ENCODE results near the gene F11.
"Not testable (repeated sequence)": the region's sequence is repeated elsewhere in the genome, so short reads cannot be mapped to it uniquely, and the experiment has no call there.

The F11 gene

GRCh38 chr4:186318481-186318880 is 52.5 kb downstream of the F11 start:
- no peak overlapping the region for H3K27ac ChIP-seq (ENCODE audit: low read depth, low read length)
- no peaks in the 10 kb centered on the region for H4K20me1 ChIP-seq (ENCODE audit: control insufficient read depth, insufficient read depth, low read depth, low read length)
- TF ChIP-seq CTCF (IDR thresholded peaks at IDR 0.05; ENCODE audit: low read depth, low read length, poor library complexity, severe bottlenecking) (no peak), EZH2phosphoT487 (IDR thresholded peaks at IDR 0.05; ENCODE audit: borderline replicate concordance, low read length) (no peak)
- no peak overlapping the region for H3K4me2 ChIP-seq (ENCODE audit: low read length)
- no peaks in the 10 kb centered on the region for H3K4me1 ChIP-seq (ENCODE audit: control insufficient read depth, low read length)
- no peaks in the 10 kb centered on the region for H3K79me2 ChIP-seq (ENCODE audit: control insufficient read depth, low read length)
- no peaks in the 10 kb centered on the region for H3F3A ChIP-seq (ENCODE audit: control insufficient read depth, insufficient read depth)
- H3K9me2 ChIP-seq (replicated peaks; ENCODE audit: control insufficient read depth, low read length) = no peaks in the 10 kb centered on the region
- no peaks in the 10 kb centered on the region for H3K9me3 ChIP-seq (ENCODE audit: control insufficient read depth, insufficient read depth, low read length)
- H3K36me3 ChIP-seq (ENCODE audit: control insufficient read depth, low read length) = no peaks in the 10 kb centered on the region
- H3K27me3 ChIP-seq (ENCODE audit: control insufficient read depth, low read length) = no peaks in the 10 kb centered on the region
- no peak overlapping the region for H3K4me3 ChIP-seq (ENCODE audit: low read length)

GRCh38 chr4:186324660-186325059 is 58.7 kb downstream of the F11 start:
- H3F3A ChIP-seq (ENCODE audit: control insufficient read depth, insufficient read depth); H3K9me3 ChIP-seq (ENCODE audit: control insufficient read depth, insufficient read depth, low read length); H3K27ac ChIP-seq (ENCODE audit: low read depth, low read length); H3K9me2 ChIP-seq (replicated peaks; ENCODE audit: control insufficient read depth, low read length); H3K4me3 ChIP-seq (ENCODE audit: low read length); H3K79me2 ChIP-seq (ENCODE audit: control insufficient read depth, low read length); H3K27me3 ChIP-seq (ENCODE audit: control insufficient read depth, low read length); H4K20me1 ChIP-seq (ENCODE audit: control insufficient read depth, insufficient read depth, low read depth, low read length); H3K4me2 ChIP-seq (ENCODE audit: low read length); H3K4me1 ChIP-seq (ENCODE audit: control insufficient read depth, low read length); H3K36me3 ChIP-seq (ENCODE audit: control insufficient read depth, low read length): not testable (repeated sequence)

DNA sequence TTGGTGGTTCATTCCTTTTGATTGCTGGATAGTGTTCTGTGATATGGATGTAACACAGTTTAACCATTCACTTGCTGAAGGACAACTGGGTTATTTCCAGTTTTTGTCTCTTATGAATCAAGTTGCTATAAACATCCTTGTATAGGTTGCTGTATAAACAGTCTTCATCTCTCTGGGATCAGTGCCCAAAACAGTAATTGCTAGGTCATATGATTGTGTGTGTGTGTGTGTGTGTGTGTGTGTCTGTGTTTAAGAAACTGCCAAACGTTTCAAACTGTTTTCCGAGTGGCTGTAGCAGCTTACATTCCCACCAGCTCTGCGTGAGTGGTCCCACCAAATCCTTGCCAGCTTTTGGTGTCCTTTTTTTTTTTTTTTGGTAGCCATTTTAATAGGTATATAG is 60.4 kb downstream of the F11 start:
- no peak overlapping the region for H3K4me3 ChIP-seq (ENCODE audit: low read length)
- no peaks in the 10 kb centered on the region for H3K27me3 ChIP-seq (ENCODE audit: control insufficient read depth, low read length)
- no peak overlapping the region for H3K27ac ChIP-seq (ENCODE audit: low read depth, low read length)
- no peaks in the 10 kb centered on the region for H4K20me1 ChIP-seq (ENCODE audit: control insufficient read depth, insufficient read depth, low read depth, low read length)
- no peaks in the 10 kb centered on the region for H3F3A ChIP-seq (ENCODE audit: control insufficient read depth, insufficient read depth)
- H3K9me3 ChIP-seq (ENCODE audit: control insufficient read depth, insufficient read depth, low read length) = no peaks in the 10 kb centered on the region
- no peaks in the 10 kb centered on the region for H3K79me2 ChIP-seq (ENCODE audit: control insufficient read depth, low read length)
- no peak overlapping the region for H3K4me2 ChIP-seq (ENCODE audit: low read length)
- no peaks in the 10 kb centered on the region for H3K36me3 ChIP-seq (ENCODE audit: control insufficient read depth, low read length)
- no peaks in the 10 kb centered on the region for H3K4me1 ChIP-seq (ENCODE audit: control insufficient read depth, low read length)
- no peaks in the 10 kb centered on the region for H3K9me2 ChIP-seq (replicated peaks; ENCODE audit: control insufficient read depth, low read length)
- TF ChIP-seq CTCF (IDR thresholded peaks at IDR 0.05; ENCODE audit: low read depth, low read length, poor library complexity, severe bottlenecking) (no peak), EZH2phosphoT487 (IDR thresholded peaks at IDR 0.05; ENCODE audit: borderline replicate concordance, low read length) (no peak)

- Histone ChIP-seq H4K20me1 (ENCODE audit: control insufficient read depth, insufficient read depth, low read depth, low read length) (no peaks in the 10 kb centered on the region), H3K27me3 (ENCODE audit: control insufficient read depth, low read length) (no peaks in the 10 kb centered on the region), H3K4me2 (ENCODE audit: low read length) (no peak overlapping the region), H3K27ac (ENCODE audit: low read depth, low read length) (no peak overlapping the region), H3K9me2 (replicated peaks; ENCODE audit: control insufficient read depth, low read length) (no peaks in the 10 kb centered on the region), H3K9me3 (ENCODE audit: control insufficient read depth, insufficient read depth, low read length) (no peaks in the 10 kb centered on the region), H3K79me2 (ENCODE audit: control insufficient read depth, low read length) (no peaks in the 10 kb centered on the region), H3K36me3 (ENCODE audit: control insufficient read depth, low read length) (no peaks in the 10 kb centered on the region), H3F3A (ENCODE audit: control insufficient read depth, insufficient read depth) (no peaks in the 10 kb centered on the region), H3K4me3 (ENCODE audit: low read length) (no peak overlapping the region), H3K4me1 (ENCODE audit: control insufficient read depth, low read length) (no peaks in the 10 kb centered on the region)
- TF ChIP-seq CTCF (IDR thresholded peaks at IDR 0.05; ENCODE audit: low read depth, low read length, poor library complexity, severe bottlenecking) (no peak), EZH2phosphoT487 (IDR thresholded peaks at IDR 0.05; ENCODE audit: borderline replicate concordance, low read length) (no peak)
These were observed 63.4 kb downstream of the F11 start for GRCh38 chr4:186329372-186329771.
